RWPE1 (cell line): ENCODE data around the gene BMF.
A peak's percentile ranks its signal among the peaks of the same experiment; 100 is the strongest.

Experiments
- CTCF ChIA-PET: fragments of 350-600 bp; sonication (Branson Sonifier 250); formaldehyde crosslinking; extraction: SDS; loops from one replicate; lab custom pipeline; 2021; lab: Yijun Ruan, JAX
- POLR2A ChIA-PET: fragments of 400-600 bp; formaldehyde crosslinking; extraction: SDS; loops from one replicate; lab custom pipeline; 2020; ENCODE audit warnings: antibody characterized with exemption; ENCODE audit not compliant: low non-redundant PET; lab: Yijun Ruan, JAX
- DNase-seq: peaks from one replicate; pipeline ENCODE4 v3.0.0; 2012; ENCODE audit warnings: low spot score
- H3K27ac ChIP-seq: fragments of 450-650 bp; 2 replicates; pipeline ENCODE4 v1.5.1; 2017
- CTCF ChIP-seq: fragments of 450-650 bp; conservative IDR thresholded peaks from 2 replicates; pipeline ENCODE4 v1.5.1; 2017; ENCODE audit warnings: low read depth, mild to moderate bottlenecking

Gene BMF

GRCh38 chr15:40045572-40046217 is 63.0 kb downstream of the BMF start:
- peak overlapping the region; percentile 61 for H3K27ac ChIP-seq
- POLR2A ChIA-PET = interaction anchor here (1.3 kb wide), 1 partner anchor 61 kb away, joined by 4 read pairs; no protein-coding TSS in a partner anchor
- CTCF ChIA-PET = interaction anchor here (0.5 to 3.8 kb wide), 17 partner anchors 10 to 229 kb away, joined by 3 to 23 read pairs (median 3); no protein-coding TSS in a partner anchor
- TF ChIP-seq CTCF = no peak
- no peak for DNase-seq

- POLR2A ChIA-PET = interaction anchor here (0.6 to 1.3 kb wide), 2 partner anchors 60 to 62 kb away, joined by 4 read pairs; no protein-coding TSS in a partner anchor
- peak overlapping the region; percentile 61 for H3K27ac ChIP-seq
- CTCF ChIA-PET = interaction anchor here (0.5 to 3.8 kb wide), 17 partner anchors 9 to 230 kb away, joined by 3 to 23 read pairs (median 3); no protein-coding TSS in a partner anchor
- peak; percentile 86 for DNase-seq
- peak; percentile 100 for TF ChIP-seq CTCF
Observed at GRCh38 chr15:40044717-40045571, 63.7 kb downstream of the BMF start.

- DNase-seq = no peak
Observed at GRCh38 chr15:40043927-40044716, 64.6 kb downstream of the BMF start.

GRCh38 chr15:40042791-40043320 is 65.8 kb downstream of the BMF start:
- no peak for DNase-seq
- H3K27ac ChIP-seq = no peak overlapping the region
- TF ChIP-seq CTCF = no peak
- POLR2A ChIA-PET = no interaction called here
- CTCF ChIA-PET = interaction anchor here (1.2 kb wide), 1 partner anchor 64 kb away, joined by 3 read pairs; no protein-coding TSS in a partner anchor

More at GRCh38 chr15:40043927-40044716, 64.6 kb downstream of the BMF start:
- CTCF ChIA-PET = interaction anchor here (0.7 to 1.4 kb wide), 3 partner anchors 63 to 202 kb away, joined by 3 to 4 read pairs (median 3); no protein-coding TSS in a partner anchor
- POLR2A ChIA-PET = interaction anchor here (0.6 kb wide), 1 partner anchor 61 kb away, joined by 4 read pairs; no protein-coding TSS in a partner anchor
- H3K27ac ChIP-seq = peak overlapping the region; percentile 61
- no peak for TF ChIP-seq CTCF

- DNase-seq = no peak
Observed at GRCh38 chr15:40040770-40041169, 67.9 kb downstream of the BMF start.

More at GRCh38 chr15:40040770-40041169, 67.9 kb downstream of the BMF start:
- TF ChIP-seq CTCF = no peak
- POLR2A ChIA-PET = no interaction called here
- no peak overlapping the region for H3K27ac ChIP-seq
- CTCF ChIA-PET = interaction anchor here (3.6 kb wide), 1 partner anchor 64 kb away, joined by 20 read pairs; no protein-coding TSS in a partner anchor
